Nephron progenitor cell (in vitro differentiated cells): ENCODE data around the gene PHC2.

Experiments used
- DNase-seq: peaks from one replicate; pipeline ENCODE4 v3.0.0; 2021
- H3K27ac Mint-ChIP-seq: 2 replicates; pipeline ENCODE4 v1.8.0; 2021; ENCODE audit warnings: mild to moderate bottlenecking, moderate library complexity, mixed read lengths
- H3K27me3 Mint-ChIP-seq: 2 replicates; pipeline ENCODE4 v1.8.0; 2021; ENCODE audit warnings: mild to moderate bottlenecking, low read depth, mixed read lengths; ENCODE audit not compliant: poor library complexity
- H3K36me3 Mint-ChIP-seq: 2 replicates; pipeline ENCODE4 v1.8.0; 2021; ENCODE audit warnings: low read depth, mixed read lengths
- H3K4me1 Mint-ChIP-seq: 2 replicates; pipeline ENCODE4 v1.8.0; 2021; ENCODE audit warnings: mixed read lengths
- H3K4me3 Mint-ChIP-seq: 2 replicates; pipeline ENCODE4 v1.8.0; 2021; ENCODE audit warnings: mild to moderate bottlenecking, moderate library complexity, mixed read lengths
- H3K9me3 Mint-ChIP-seq: 2 replicates; pipeline ENCODE4 v1.8.0; 2021; ENCODE audit warnings: mild to moderate bottlenecking, moderate library complexity, mixed read lengths
- TF ChIP-seq, protein P1 (sequence below): fragments of 200-600 bp; sonication (generic); IDR thresholded peaks from 2 replicates; pipeline ENCODE4 v1.5.0; 2021; ENCODE audit warnings: antibody characterized with exemption

Gene PHC2

DNA sequence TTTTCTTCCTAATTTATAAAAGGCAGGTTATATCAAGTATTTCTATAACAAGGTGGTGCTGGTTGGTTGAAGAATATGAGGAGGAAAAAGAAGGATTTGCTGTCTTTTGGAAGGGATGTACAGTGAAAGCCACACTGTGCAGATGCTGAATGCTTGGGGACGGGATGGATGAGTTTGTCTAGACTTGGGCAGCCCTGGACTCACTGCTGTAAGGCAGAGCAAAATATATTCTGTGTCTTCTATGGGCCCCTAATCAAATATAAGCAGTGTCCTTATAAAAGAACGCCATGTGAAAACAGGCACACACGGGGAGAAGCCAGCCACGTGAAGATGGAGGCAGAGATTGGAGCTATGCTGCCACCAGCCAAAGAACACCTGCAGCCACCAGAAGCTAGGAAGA is 47.4 kb downstream of the PHC2 start:
- H3K9me3 Mint-ChIP-seq: no peaks in the 10 kb centered on the region
- no peak for DNase-seq
- peaks cover 76% of the 10 kb centered on the region for H3K4me1 Mint-ChIP-seq
- H3K27ac Mint-ChIP-seq: peak overlapping the region; percentile 36
- no peak overlapping the region for H3K4me3 Mint-ChIP-seq
- H3K27me3 Mint-ChIP-seq: no peaks in the 10 kb centered on the region
- TF ChIP-seq, protein P1, sequence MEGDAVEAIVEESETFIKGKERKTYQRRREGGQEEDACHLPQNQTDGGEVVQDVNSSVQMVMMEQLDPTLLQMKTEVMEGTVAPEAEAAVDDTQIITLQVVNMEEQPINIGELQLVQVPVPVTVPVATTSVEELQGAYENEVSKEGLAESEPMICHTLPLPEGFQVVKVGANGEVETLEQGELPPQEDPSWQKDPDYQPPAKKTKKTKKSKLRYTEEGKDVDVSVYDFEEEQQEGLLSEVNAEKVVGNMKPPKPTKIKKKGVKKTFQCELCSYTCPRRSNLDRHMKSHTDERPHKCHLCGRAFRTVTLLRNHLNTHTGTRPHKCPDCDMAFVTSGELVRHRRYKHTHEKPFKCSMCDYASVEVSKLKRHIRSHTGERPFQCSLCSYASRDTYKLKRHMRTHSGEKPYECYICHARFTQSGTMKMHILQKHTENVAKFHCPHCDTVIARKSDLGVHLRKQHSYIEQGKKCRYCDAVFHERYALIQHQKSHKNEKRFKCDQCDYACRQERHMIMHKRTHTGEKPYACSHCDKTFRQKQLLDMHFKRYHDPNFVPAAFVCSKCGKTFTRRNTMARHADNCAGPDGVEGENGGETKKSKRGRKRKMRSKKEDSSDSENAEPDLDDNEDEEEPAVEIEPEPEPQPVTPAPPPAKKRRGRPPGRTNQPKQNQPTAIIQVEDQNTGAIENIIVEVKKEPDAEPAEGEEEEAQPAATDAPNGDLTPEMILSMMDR: no peak
- peaks cover 49% of the 10 kb centered on the region for H3K36me3 Mint-ChIP-seq

GRCh38 chr1:33382661-33383415 is 48.1 kb downstream of the PHC2 start:
- H3K9me3 Mint-ChIP-seq: no peaks in the 10 kb centered on the region
- H3K27ac Mint-ChIP-seq: peak overlapping the region; percentile 36
- no peaks in the 10 kb centered on the region for H3K27me3 Mint-ChIP-seq
- TF ChIP-seq, protein P1: no peak
- H3K4me1 Mint-ChIP-seq: peaks cover 79% of the 10 kb centered on the region
- no peak for DNase-seq
- no peak overlapping the region for H3K4me3 Mint-ChIP-seq
- H3K36me3 Mint-ChIP-seq: peaks cover 51% of the 10 kb centered on the region

GRCh38 chr1:33381977-33382376 is 48.9 kb downstream of the PHC2 start:
- H3K4me1 Mint-ChIP-seq: peaks cover 82% of the 10 kb centered on the region
- no peak overlapping the region for H3K4me3 Mint-ChIP-seq
- no peaks in the 10 kb centered on the region for H3K27me3 Mint-ChIP-seq
- TF ChIP-seq, protein P1: no peak
- H3K27ac Mint-ChIP-seq: peak overlapping the region; percentile 36
- no peaks in the 10 kb centered on the region for H3K9me3 Mint-ChIP-seq
- peaks cover 47% of the 10 kb centered on the region for H3K36me3 Mint-ChIP-seq
- no peak for DNase-seq

GRCh38 chr1:33380811-33381210 is 50.1 kb downstream of the PHC2 start:
- H3K4me1 Mint-ChIP-seq: peaks cover 82% of the 10 kb centered on the region
- no peak overlapping the region for H3K4me3 Mint-ChIP-seq
- H3K36me3 Mint-ChIP-seq: peaks cover 40% of the 10 kb centered on the region
- no peaks in the 10 kb centered on the region for H3K27me3 Mint-ChIP-seq
- no peak for DNase-seq
- no peak overlapping the region for H3K27ac Mint-ChIP-seq
- H3K9me3 Mint-ChIP-seq: no peaks in the 10 kb centered on the region
- TF ChIP-seq, protein P1: no peak

- Mint-ChIP-seq H3K4me3 (peak overlapping the region; percentile 52), H3K4me1 (peaks cover 77% of the 10 kb centered on the region), H3K9me3 (no peaks in the 10 kb centered on the region), H3K27me3 (no peaks in the 10 kb centered on the region), H3K36me3 (peaks cover 43% of the 10 kb centered on the region), H3K27ac (peak overlapping the region; percentile 24)
- DNase-seq: peak; percentile 30
- TF ChIP-seq, protein P1: no peak
Observed at GRCh38 chr1:33379631-33380354, 51.1 kb downstream of the PHC2 start.
